ENCODE measurements around the gene CELA3B.
"Not testable (repeated sequence)": the region's sequence is repeated elsewhere in the genome, so short reads cannot be mapped to it uniquely, and the experiment has no call there.

Gene CELA3B

DNA sequence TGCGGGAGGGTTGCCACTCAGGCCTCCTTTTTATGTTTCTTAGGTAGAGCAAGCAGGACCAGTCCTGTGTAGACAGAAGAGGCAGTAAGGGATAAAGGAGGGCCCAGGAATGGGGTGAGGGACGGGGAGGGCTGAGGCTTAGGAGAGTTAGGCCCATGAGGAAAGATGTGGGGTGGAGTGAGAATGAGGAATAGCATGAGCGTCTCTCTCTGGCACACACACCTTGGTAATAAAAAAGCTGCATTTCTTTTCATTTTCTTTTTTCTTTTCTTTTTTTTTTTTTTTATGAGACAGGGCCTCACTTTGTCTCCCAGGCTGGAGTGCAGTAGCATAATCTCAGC lies 32.1 kb upstream of the CELA3B start:
- no peak for DNase-seq (ENCODE audit: low read depth)

DNA sequence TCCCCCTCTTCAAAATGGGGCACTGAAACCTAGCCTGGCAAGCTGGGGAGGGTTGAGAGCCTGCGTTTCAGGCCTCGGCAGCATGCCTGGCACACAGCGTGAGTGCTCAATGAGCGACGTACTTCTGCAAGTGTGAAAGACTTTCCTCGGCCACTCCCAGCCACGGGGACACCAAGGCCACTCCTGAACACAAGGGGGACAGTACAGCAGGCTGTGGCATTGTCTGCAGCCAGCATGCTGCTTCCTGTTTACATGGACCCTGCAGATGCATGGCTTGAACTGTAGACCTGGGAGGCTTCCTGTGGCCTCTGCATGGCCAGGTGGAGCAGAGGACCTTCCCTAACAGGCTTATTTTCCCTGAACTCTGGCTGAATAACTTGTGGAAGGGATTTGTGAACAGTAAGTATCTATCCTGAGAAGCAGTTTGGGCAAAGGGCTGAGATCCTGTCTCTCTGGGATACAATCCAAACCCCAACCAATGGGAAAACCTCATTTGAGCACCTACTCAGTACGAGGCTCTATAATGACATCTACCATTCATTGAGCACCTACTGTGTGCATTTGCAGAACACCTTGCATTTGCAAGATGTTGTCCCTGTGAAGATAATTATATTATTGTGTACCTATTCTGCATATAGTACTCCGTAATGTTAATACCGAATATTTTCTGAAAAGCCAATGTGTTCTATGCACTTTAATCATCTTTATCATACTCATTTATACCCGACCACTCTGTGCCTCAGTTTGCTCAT lies 29.8 kb upstream of the CELA3B start:
- DNase-seq (ENCODE audit: low read depth): no peak

DNA sequence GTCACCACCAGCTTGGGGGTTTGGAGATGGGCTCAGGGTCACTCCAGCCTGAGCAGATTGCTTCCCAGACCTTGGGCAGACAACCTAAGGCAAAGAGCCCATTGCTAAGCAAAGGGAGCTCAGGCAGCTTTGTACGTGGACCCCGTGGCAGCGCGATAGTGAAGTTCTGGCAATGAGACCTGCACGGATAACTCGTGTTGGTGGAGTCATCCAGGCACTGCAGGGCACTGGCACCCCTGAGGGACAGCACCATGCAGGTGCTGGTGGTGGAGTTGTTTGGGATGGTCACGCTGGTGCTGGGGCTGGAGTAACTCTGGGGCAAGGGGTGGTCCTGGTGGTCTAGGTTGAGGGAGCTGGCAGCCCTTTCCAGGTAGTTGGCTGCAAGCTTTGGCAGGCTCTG lies 26.1 kb upstream of the CELA3B start:
- DNase-seq (ENCODE audit: low read depth): no peak

DNA sequence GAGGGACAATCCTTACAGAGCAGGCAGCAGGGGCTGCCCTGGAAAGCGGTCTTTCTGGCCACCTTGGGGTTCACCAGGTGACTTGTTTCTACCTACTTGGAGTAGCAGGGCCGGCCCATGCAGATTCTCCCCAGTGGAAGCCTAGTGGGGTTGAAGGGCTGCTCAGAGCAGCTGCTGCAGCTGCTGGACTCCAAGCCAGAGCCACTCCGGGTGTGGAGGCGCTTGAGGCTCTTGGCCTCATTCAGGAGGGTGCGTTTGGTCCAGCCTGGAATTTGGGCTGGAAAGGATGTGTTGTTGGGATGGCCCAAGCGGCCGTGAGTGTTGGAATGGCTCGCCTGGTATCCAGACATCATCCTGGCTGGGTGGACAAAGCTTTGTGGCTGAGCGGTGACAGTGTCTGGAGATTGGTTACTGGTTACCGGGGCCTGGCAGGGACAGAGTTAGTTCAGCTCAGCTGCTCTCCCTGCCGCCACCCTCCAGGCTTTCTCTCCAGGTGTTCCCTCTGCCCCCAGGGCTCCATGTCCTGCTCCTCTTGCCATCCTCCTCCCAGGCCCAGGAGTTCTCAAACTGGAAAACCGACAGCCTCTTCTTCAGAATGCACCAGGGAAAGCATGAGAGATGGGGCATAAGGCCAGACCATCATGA lies 25.5 kb upstream of the CELA3B start:
- no peak for DNase-seq (ENCODE audit: low read depth)

DNA sequence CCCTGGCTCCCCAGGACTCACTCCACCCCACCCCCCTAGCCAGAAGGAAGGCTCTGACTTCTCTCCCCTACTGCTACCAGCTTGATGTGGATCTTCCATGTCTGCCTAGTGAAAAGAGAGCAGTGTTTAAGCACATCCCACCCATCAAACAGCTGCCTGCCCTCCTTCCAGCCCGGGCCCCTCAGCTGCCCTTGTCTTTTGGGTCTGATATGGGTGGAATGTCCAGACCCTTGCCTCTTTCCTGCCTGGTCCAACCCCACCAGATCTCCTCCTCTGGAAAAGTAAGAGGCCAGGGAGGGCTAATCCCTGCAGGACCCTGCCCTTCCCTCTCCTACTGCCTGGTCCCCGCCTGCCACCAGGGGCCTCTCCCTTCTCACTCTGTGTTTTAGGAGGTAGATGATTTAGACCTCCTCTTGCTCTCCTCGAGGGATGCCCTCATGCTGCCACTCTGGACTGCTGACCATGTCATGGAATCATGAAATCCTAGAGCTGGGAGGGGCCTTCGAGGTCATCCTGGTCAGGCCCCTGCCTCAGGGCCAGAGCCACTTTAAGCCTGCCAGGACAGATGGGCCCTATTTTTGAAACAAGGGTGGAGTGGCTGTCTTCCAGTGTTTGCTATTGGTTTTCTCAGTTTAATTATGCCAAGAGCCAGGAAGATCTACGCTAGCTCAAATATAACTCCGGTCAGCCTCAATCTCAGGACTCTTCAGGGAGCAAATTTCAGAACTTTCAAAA lies 23.9 kb upstream of the CELA3B start:
- DNase-seq (ENCODE audit: low read depth): no peak

DNA sequence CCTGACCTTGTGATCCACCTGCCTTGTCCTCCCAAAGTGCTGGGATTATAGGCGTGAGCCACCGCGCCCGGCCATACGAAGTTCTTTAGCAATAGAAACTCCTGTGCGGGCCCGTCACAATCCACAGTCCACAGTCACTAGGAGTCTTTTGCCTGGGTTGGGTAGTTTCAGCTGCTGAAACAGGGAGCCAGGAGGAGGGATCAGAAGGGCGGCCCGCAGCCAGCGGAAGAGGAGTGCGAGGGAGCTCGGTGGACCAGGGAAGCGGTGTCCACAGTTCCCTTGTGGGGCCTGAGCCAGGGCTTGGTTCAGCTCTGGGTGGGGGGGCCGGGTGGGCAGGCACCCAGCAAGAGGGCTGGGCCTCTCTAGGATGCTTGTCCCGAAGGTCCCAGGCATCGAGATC lies 21.8 kb upstream of the CELA3B start:
- DNase-seq (ENCODE audit: low read depth): no peak

DNA sequence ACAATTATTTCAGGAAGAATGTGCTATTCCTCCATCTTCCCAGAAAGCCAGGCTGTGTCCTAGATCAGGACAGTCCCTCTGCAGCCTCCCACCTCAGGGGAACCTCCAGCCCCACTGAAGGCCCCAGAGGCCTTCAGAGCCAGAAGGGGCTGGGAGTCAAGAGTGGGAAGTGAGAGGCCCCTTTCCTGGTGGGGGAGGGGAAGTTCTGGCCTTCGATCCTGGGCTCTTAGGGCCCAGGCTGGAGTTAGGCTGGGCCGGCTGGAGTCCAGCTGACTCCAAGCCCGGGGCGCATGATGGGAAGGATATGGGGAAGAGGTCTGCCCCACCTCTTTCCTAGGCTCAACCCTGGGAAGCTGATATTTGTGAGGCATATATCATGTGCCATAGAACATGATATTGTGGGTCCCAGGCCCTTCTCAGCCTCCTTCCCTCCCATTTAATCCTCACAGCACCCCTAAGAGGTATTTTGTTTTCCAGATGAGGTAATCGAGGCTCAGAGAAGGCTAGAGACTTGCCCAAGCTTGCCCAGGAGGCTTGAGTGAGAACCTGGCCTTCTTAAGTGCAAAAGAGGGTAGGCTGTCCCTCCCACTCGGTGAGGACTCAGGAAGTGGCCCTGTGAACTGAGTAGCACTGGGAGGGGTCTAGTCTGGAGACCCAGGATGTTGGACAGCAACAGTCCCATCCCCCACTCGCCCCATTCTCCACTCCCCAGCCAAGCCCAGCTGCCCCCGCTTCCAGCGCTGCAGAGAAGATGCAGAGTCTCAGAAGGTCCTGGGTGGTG lies 21.1 kb upstream of the CELA3B start:
- DNase-seq (ENCODE audit: low read depth): no peak

DNA sequence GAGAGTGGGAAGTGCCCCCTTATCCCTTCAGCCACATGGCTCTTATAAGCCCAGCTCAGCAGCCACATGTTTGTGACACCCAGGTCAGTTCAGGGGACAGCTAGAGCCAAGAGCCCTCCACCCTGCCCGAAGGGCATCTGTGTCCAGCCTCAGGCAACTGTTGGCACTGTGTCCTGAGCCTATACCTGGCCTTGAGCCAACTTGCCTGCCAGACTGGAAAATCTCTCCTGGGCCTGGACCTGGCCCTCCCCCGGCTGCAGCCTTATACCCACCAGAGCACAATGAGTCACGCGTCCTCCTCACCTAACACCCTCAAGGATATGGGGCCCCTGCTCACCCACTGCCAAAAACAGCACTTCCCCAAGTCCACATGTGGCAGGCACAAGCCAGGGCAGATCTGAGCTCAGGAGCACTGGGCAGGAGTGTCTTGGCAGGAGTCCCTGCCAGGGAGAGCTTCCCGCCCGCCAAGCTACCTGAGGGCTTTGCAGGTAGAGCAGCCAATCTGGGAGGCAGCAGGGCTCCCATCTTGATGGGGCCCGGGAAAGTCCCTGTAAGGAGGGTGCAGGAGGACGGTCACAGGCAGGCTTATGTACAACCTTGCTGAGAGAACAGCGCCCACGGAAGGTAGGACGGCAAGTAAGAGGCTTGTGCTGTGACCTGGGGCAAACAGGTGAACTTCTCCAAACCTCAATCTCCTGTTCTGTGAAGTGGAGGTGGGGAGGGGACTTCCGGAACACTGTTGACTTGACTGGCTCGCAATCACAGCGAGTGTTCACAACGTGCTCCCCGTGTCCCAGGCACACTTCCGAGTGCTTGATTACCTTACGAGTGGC lies 19.9 kb upstream of the CELA3B start:
- peak; percentile 18 for DNase-seq (ENCODE audit: low read depth)

DNA sequence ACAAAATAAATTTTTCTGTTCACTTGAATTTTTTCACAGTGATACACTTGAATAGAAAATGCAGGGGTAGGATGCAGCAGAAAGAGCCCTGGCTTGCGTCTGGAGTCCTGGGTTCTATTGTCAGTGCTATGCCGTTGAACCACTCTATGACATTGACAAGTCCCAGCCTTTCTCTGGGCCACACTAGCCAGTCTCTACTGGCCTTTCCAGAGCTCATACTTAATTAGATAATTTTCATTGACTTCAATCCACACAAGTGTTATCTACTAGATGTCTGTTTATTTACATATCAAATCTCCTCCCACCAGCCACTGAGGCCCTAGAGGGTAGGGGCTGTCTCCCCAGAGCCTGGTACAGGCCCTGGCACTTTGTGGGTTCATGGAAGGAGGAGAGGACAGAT lies 15.5 kb upstream of the CELA3B start:
- DNase-seq (ENCODE audit: low read depth): no peak

DNA sequence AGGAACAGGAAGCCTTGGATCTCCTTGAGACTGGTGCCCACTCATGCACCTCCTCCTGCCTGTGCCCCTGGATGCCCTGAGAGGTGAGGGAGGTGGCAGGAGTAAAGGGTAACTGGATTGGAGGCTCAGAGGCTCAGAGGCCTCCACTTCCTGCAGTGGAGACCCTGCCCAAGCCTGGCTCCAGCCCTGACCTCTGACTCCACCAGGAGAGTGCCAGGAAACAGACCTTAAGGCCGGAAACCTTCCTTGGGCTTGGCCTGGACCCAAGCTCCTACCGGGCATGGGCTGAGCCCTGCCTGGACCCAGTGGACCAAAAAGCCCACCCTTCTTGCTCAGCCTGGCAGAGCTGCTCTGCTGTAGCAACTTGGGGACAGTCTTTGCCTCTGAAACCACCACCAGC lies 15.0 kb upstream of the CELA3B start:
- no peak for DNase-seq (ENCODE audit: low read depth)

DNA sequence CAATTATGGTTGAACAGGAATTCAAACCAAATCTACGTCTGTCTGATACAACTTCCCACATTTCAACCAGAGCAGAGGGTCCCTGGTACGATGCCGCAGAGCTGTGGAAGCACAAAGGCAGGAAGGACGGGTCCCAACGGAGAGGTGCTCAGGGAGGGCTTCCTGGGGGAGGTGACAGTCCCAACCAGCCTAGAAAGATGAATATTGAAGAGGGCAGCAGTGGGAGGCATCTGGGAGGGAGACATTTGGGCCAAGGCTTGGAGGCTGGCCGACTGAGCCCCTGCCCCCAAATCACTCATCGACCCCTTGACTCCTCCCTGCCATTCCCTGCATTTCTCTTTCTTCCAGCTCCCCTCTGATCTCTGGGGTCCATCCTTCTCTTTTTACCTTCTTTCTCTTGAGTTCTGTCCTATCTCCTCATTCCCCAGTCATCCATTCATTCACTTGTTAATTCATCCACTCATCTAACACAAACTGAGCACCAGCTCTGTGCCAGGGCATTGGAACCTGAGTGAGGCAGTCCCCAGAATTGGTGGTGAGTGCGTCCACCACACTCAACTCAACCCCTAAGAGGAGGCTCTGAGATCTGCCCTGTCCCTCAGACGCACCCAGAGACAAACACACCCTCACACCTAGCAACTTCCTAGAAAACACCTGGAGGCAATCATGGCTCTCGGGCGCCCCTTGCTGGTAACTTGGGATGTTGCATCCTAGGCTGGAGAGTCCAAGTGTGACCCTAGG lies 13.2 kb upstream of the CELA3B start:
- peak; percentile 76 for DNase-seq (ENCODE audit: low read depth)

DNA sequence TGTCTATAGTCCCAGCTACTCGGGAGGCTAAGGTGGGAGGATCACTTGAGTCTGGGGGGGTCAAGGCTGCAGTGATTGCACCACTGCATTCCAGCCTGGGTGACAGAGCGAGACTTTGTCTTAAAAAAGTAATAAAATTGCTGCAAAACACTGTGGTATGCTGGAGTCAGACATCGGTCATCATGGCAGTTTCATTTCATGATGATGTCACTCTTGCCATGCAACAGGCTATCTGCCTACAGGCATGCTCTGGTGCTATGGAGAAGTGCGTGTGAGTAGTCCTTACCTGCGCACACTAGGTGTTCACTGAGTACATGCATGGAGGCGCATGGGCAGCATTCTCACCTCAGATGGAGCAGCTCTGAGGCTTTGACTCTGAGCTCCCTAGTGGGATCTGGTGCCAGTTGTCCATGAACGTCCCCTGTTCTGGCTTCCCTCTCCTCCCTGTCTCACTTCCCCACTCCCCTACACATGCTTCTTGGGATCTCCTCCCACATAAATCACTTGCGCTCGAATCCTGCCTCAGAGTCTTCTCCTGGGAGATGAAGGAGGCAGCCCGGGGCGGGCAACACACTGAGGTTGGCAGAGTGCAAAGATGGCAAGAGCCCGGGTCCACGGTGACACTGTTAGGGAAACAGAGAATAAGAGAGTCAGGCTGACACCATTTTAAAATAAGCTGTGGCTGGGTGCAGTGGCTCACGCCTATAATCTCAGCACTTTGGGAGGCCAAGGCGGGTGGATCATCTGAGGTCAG lies 10.4 kb upstream of the CELA3B start:
- DNase-seq (ENCODE audit: low read depth): no peak

DNA sequence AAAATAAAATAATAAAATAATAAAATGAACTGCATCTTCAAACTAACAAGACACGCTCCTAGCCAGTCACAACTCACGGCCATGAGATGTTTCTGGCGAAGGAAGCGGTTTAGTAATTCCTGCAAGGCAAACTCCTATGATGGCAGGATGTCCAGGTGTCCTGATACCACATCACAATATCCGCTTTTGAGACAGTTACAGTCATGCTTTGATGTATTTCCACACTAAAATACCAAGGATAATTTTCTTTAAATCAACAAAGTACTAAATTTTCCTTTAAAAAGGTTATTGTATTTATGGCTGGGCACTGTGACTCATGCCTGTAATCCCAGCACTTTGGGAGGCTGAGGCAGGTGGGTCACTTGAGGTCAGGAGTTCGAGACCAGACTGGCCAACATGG lies 9.6 kb upstream of the CELA3B start:
- DNase-seq (ENCODE audit: low read depth): not testable (repeated sequence)

DNA sequence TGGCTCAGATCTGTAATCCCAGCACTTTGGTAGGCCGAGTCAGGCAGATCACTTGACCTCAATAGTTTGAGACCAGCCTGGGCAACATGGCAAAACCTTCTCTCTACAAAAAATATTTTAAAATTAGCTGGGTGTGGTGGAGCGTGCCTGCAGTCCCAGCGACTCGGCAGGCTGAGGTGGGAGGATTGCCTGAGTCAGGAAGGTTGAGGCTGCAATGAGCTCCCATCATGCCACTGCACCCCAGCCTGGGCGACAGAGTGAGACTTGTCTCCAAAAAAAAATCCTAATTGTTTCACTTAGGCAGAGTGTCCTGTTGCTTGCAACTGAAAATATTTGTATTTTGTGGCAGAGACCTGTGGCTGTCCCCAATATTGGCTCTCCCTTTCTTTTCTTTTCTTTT lies 7.8 kb upstream of the CELA3B start:
- not testable (repeated sequence) for DNase-seq (ENCODE audit: low read depth)

DNA sequence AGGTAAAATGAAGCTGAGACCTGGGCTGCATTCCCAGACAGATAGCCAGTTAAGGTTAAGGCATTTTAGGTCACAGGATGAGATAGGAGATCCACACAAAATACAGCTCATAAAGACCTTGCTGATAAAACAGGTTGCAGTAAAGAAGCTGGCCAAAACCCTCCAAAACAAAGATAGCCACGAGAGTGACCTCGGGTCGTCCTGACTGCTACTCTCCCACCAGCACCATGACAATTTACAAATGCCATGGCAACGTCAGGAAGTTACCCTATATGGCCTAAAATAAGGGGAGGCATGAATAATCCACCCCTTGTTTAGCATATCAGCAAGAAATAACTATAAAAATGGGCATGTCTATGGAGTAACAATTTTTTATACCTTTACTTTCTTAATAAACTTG lies 6.3 kb upstream of the CELA3B start:
- not testable (repeated sequence) for DNase-seq (ENCODE audit: low read depth)

DNA sequence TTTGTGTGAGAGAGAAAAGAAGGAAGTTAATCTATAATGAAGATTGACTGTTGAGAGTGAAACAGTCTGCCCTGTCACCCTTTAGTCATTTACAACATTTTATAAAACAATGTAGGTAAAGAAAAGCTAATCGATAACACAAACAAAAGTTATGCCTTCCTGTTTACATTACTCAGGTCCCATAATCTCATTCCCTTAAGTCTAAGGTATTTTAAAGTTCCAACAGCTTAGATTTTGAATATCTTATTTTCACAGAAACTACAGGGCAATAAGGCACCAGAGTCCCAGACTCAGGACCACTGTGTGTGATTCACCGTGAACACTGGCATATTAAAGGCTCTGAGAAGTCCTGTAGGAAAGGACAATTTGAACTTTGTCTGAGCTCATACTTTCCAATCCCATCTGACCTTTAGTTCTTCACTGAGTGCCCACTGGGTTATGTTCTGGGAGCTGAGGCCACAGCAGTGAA lies 3.8 kb upstream of the CELA3B start:
- DNase-seq (ENCODE audit: low read depth): not testable (repeated sequence)

DNA sequence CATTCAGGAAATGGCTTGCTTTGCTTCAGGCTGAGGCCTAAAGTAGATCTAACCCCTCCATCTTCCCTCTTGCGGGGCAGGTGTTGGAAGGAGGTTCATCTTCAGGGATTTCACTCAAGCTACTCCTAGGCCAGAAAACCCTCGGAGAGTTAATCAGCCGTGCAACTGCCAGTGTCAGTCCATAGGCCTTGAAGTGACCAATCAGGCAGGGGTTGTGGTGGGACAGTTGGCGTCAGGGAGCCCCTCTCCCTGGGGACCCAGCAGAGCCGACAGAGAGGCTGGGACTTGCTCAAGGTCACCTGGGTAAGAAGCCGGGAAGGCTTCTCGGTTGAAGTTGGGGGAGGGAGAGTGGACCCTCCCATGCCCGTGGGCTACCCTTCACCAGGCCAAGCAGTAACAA lies 2.9 kb upstream of the CELA3B start:
- DNase-seq (ENCODE audit: low read depth): not testable (repeated sequence)

DNA sequence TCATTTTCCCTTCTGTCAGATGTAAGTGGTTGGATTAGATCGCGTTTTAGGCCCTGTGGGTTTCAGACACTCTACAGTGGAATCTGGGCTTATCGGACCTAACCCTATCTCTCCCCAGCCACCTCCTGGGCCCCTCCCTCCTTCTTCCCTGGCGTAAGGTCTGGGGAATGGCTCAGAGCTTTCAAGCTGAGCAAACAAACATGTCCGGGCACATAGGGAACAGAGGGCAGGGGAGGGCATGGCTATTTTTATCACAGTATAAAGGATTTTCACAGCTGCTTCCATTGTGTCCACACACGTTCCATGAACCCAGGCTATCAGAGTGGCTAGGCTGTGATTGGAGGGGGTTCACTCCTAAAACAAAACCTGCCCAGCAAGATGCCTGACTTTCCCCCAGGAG lies 2.1 kb upstream of the CELA3B start:
- not testable (repeated sequence) for DNase-seq (ENCODE audit: low read depth)

DNA sequence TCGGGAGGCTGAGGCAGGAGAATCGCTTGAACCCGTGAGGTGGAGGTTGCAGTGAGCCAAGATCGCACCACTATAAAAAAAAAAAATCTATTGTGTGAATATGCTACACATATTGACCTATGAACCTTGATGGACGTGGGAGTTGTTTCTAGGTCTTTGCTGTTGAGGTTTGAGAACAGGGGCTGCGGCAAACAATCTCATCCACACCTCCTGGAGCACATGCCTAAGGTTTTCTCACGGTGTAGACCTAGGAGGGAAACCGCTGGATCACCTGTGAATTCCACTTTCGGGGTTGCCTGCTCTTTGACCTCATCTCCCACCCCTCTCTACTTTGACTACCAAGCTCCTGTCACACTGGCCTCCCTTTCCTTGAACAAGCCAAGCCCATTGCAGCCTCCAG lies 1.5 kb upstream of the CELA3B start:
- DNase-seq (ENCODE audit: low read depth): not testable (repeated sequence)

DNA sequence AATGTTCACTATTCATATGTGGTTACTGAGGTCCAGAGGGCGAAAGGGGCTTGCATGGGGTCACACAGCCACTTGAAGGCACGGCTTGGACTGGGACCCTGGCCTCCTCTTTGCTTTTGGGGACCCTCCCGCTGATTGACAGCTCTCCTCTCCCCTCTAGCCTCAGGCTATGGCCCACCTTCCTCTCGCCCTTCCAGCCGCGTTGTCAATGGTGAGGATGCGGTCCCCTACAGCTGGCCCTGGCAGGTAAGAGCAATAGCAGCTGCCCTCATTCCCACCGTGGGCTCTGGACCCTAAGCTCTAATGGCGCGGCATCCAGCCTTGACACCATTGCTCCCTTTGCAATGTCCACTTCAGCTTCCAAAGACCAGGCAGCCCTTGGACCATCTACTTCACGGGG lies 1.4 kb downstream of the CELA3B start:
- DNase-seq (ENCODE audit: low read depth): not testable (repeated sequence)

All from activated T-cell treated with anti-CD3 and anti-CD28 coated beads for 48 hours (primary cell).